ENCODE results near the gene PTPRG.

- TF ChIP-seq ZNF274 (IDR thresholded peaks at IDR 0.05; ENCODE audit: insufficient read depth, insufficient read length) (no peak), TCF7 (IDR thresholded peaks at IDR 0.05; ENCODE audit: borderline replicate concordance) (no peak), SREBF2 (IDR thresholded peaks at IDR 0.05; ENCODE audit: low read length) (no peak)
Measured at GRCh38 chr3:61538486-61538885, 22.9 kb upstream of the PTPRG start.
